Stimulated activated CD8-positive, alpha-beta memory T cell treated with anti-CD3 and anti-CD28 coated beads, Interleukin-12 subunit alpha, Interleukin-12 subunit beta, amount 100 ng/mL, for 24 hours (primary cell): ENCODE results near the gene SNRPB.

Experiments used
- DNase-seq: peaks from one replicate; pipeline ENCODE4 v3.0.0-alpha.2; 2020; ENCODE audit errors: extremely low read depth

SNRPB gene

GRCh38 chr20:2475850-2476741 lies 5.5 kb upstream of the SNRPB start:
- no peak for DNase-seq

DNA sequence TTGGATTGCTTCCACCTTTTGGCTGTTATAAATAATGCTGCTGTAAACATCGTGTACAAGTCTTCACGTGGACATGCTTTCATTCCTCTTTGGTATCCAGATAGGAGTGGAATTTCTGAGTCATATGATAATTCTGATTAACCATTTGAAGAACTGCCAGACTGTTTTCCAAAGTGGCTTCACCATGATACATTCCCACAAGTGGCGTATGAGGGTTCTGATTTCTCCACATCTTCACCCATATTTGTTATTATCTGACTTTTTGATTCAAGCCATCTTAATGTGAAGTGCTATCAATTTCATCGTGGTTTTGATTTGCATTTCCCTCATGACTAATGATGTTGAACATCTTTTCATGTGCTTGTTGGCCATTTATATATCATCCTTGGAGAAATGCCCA lies 2.9 kb upstream of the SNRPB start:
- DNase-seq: no peak

DNA sequence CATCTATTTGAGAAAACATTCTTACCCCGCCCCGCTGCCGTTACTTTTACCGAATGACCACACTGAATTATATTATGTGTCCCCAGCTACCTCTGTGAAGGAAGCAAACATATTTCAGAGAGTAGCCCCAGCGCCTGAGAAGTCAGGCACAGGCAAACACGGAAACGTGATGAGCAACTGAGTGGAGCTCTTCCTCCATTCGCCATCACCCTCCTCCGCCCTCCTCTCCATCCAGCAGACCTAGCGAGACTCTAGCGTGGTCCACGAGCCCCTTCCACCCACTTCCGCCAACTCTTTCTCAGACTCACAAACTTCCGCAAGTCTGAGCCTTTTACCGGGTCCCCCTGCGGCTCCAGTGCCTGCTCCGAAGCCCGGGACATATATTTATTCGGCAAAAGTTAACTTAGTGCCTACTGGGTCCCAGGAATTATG lies 582 bp downstream of the SNRPB start:
- DNase-seq: peak; percentile 7

- DNase-seq: no peak
Measured at GRCh38 chr20:2468581-2469407, 1.8 kb downstream of the SNRPB start.

DNA sequence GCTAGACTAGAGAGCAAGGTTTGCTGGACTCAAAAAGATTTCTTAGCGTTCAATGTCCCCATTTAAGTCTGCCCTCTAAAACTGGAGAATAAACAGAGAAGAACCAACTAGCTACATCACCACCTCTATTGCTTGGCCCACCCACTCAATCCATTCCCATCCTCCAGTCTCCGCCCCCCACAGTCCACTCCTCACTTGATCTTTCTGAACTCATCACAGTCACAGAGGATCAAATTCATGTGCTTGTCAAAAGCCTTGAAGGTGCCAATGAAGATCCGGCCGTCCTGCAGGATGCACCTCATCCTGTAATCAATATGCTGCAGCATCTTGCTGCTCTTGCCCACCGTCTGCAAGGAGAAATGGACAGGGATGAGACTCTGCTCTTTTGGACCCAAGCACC lies 3.2 kb downstream of the SNRPB start:
- no peak for DNase-seq

GRCh38 chr20:2465100-2465499 lies 5.5 kb downstream of the SNRPB start:
- no peak for DNase-seq

- DNase-seq: no peak
Measured at GRCh38 chr20:2463616-2464365, 6.8 kb downstream of the SNRPB start.

- DNase-seq: no peak
Measured at GRCh38 chr20:2462484-2462883, 8.1 kb downstream of the SNRPB start.

- no peak for DNase-seq
Measured at GRCh38 chr20:2460752-2461424, 9.7 kb downstream of the SNRPB start.

DNA sequence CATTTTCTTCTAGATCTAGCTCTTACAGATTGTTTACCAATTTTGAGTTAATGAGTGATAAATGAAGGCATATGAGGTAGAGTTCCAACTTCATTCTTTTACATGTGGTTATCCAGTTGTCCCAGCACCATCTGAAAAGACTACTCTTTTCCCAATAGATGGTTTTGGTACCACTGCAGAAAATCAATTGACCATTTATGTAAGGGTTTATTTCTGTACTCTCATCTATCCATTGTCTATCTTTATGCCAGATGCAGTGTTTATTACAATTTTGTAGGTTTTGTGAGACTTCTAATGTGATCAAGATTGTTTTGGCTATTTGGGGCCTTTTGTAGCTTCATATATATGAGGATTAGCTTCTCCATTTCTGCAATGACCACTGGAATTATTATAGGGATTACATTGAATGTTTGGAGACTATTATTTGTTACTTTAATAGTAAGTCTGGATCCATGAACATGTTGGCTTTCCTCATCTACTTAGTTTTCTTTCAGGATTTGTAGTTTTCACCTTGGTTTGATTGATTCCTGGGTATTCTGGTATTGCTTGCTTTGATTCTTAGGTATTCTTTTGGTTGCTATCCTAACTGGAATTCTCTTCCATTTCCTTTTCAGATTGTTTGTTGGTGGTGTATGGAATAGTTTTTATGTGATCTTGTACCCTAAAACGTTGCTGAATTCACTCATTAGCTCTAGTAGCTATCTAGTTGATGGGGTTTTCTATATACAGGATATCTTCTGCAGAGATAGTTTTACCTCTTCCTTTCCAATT lies 10.4 kb downstream of the SNRPB start:
- DNase-seq: no peak

DNA sequence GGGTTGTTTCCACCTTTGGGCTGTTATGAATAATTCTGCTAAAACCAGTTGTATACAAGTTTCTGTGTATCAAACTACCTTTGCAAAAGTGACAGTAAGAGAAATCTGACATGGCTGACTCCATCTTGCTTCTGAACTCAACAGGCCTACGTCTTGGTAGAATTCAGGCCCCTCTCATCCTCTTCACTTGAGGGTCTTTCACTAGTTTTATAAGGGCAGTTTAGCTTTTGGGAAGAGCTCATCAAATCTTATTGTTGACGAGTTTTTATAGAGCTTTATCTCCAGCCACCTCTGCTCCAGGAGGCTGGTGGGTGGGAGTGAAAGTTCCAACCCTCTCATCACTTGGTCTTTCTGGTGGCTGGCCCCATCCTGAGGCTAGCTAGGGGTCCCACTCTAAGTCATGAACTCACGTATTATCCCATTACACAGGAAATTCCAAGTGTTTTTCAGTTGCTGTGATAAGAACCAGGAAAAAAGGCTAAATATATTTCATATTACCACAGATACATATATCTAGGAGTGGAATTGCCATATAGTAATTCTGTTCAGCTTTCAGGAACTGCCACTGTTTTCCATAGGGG lies 11.6 kb downstream of the SNRPB start:
- DNase-seq: no peak

- no peak for DNase-seq
Measured at GRCh38 chr20:2455771-2456497, 14.7 kb downstream of the SNRPB start.

DNA sequence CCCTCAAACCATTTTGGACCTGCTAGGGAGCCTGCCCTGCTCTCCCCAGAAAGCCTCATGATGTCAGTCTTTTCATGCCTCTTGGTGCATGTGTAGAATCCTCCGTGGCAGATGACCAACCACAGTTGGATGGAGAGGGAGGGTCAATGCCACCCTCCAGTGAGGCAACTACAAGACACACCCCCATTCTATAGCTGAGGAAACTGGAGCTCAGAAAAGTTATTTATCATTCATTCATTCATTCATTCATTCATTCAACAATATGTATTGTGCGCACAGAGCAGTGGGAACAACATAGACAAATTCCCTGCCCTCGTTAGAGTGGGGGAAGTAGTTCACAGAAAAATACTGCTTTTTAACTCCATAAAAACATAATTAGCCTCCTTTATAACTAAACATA lies 16.8 kb downstream of the SNRPB start:
- no peak for DNase-seq

DNA sequence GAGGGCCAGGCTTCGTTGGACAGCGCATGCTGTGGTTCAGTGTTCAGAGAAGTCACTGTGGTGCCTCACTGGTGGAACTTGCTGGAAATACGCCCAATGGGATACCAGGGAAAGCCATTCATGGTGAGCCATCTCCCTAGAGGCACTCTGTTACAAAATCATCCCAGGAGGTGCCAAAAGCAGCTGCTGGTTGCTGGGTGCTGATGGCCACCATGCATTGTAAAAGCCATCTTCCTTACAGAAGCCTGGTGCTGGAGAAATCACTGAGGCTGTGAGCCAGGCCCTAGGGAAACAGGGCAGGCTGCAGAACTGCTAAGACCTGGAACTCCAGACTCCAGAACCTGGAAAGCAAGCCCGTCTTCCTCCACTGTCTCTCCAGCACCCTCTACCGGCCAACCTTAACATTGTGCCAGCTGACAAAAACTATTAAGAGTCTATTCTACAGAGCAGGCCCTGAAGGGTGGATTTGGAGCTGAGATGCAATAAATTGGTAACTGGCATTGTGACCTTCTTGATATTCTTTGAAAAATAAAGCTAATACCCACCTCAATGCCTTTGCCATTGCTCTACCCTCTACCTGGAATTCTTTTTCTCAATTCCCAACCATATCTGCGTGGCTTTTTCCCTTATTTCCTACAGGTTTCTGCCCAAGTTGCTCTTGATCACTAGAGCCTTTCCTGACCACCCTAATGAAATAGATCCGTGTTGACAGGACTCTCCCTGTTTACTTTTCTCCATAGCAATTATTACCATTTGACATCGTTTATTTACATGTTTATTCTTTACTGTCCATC lies 18.5 kb downstream of the SNRPB start:
- peak; percentile 16 for DNase-seq

- DNase-seq: no peak
Measured at GRCh38 chr20:2451422-2451821, 19.2 kb downstream of the SNRPB start.

- no peak for DNase-seq
Measured at GRCh38 chr20:2449386-2449785, 21.2 kb downstream of the SNRPB start.

GRCh38 chr20:2446845-2447244 lies 23.7 kb downstream of the SNRPB start:
- DNase-seq: no peak

- no peak for DNase-seq
Measured at GRCh38 chr20:2431185-2431584, 39.4 kb downstream of the SNRPB start.

GRCh38 chr20:2430538-2430937 lies 40.1 kb downstream of the SNRPB start:
- DNase-seq: no peak
